Stimulated activated CD8-positive, alpha-beta memory T cell treated with anti-CD3 and anti-CD28 coated beads, Interleukin-2, amount 100 ng/mL, for 48 hours (primary cell): ENCODE measurements around the gene OR2F1.
"Not testable (repeated sequence)": the region's sequence is repeated elsewhere in the genome, so short reads cannot be mapped to it uniquely, and the experiment has no call there.

Experiments
- DNase-seq, 2 donors: peaks; one replicate each; pipeline ENCODE4 v3.0.0-alpha.2; 2020; ENCODE audit warnings: low read depth in 2 of 2

OR2F1 gene

DNA sequence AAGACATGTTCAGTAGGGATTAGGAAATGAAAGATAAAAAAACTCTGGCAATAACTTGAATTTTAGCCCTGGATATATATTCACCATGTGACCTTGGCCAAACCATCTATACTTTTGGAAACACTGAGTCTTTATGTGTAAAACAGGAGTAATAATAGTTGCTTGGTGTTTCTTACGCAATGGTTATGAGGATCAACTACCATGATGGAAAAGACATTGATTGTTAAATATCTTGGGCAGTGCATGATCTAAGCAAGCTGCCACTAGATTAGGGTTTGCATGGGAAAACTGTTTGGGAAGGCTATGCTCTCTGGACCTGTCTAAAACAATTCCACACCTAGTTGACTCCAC is 52.0 kb downstream of the OR2F1 start:
- no peak for DNase-seq

DNA sequence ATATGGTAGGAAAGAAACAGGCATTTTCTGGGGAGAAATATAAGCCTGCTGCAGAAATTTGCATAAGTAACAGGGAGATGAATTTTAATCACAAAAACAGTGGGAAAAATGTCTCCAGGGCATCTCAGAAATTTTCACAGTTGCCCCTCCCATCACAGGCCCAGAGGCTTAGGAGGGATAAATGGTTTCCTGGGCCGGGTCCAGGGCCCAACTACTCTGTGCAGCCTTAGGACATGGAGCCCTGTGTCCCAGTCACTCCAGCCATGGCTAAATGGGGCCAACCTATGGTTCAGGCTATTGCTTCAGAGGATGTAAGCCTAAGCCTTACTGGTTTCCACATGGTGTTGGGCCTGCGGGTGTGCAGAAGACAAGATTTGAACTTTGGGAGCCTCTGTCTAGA is 54.7 kb downstream of the OR2F1 start:
- DNase-seq: no peak

DNA sequence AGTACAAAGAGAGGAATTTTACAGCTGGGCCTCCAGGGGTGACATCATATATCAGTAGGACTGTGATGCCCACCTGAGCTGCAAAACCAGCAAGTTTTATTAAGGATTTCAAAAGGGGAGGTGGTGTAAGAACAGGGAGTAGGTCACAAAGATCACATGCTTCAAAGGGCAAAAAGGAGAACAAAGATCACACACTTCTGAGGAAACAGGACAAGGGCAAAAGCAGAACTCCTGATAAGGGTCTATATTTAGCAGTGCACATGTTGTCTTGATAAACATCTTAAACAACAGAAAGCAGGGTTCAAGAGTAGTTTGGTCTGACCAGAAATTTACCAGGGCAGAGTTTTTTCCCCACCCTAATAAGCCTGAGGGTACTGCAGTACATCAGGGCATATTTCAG is 55.4 kb downstream of the OR2F1 start:
- DNase-seq: not testable (repeated sequence)

DNA sequence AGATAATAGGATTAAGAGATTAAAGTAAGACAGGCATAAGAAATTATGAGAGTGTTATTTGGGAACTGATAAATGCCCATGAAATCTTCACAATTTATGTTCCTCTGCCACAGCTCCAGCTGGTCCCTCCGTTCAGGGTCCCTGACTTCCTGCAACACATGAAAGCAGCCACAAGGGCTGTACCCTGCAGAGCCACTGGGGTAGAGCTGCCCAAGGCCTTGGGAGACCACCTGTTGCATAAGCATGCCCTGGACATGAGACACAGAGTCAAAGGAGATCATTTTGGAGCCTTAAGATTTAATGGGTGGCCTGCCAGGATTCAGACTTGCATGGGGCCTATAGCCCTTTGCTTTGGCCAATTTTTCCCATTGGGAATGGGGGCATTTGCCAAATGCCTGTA is 56.2 kb downstream of the OR2F1 start:
- not testable (repeated sequence) for DNase-seq

DNA sequence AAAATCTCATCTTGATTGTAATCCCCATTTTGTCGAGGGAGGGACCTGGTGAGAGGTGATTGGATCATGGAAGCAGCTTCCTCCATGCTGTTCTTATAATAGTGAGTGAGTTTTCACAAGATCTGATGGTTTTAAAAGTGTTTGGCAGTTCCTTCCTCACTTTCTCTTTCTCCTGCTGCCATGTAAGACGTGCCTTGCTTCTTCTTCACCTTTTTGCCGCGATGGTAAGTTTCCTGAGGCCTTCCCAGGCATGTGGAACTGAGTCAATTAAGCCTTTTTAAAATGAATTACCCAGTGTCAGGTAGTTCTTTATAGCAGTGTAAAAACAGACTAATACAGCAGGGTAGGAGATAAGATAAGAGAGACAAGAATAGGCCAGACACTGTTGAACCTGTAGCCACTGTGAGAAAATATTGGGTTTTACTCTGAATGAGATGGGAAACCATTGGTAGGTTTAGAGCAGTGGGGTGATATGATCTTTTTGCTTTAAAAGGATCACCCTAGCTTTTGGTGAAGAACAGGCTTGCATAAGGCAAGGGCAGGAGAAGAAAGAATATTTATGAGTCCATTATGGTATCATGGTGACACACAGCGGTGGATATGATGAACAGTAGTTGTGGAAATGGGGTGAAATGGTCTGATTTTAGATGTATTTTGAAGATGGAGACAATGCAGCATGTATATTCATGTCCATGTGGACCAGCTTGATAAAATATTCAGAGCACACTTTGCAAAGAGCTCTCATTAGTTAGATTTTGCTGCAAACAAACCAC is 57.0 kb downstream of the OR2F1 start:
- no peak for DNase-seq
